H9 (cell line): ENCODE results near the gene AFG1L. TPM values are rescaled to one million over a fixed set of nuclear protein-coding genes. Genes with fewer than 3 reads are reported as not detected.
A peak's percentile ranks its signal among the peaks of the same experiment; 100 is the strongest.

ENCODE experiments used
- DNase-seq: peaks from one replicate; pipeline ENCODE4 v3.0.0-alpha.2; 2017
- H2AFZ ChIP-seq: one replicate; pipeline ENCODE4 v1.6.1; 2013; ENCODE audit warnings: mild to moderate bottlenecking, low read length, control low read depth, moderate library complexity
- H2AK5ac ChIP-seq: 2 replicates; pipeline ENCODE4 v1.6.1; 2013; ENCODE audit warnings: low read length, control low read depth, mixed read lengths; ENCODE audit not compliant: insufficient read length
- H2BK120ac ChIP-seq: one replicate; pipeline ENCODE4 v1.6.1; 2013; ENCODE audit warnings: low read depth, mild to moderate bottlenecking, low read length, control low read depth, inconsistent platforms; ENCODE audit not compliant: poor library complexity, severe bottlenecking
- H2BK12ac ChIP-seq: 2 replicates; pipeline ENCODE4 v1.6.1; 2013; ENCODE audit warnings: low read length, control low read depth, mixed read lengths, low read depth; ENCODE audit not compliant: insufficient read length
- H2BK15ac ChIP-seq: 2 replicates; pipeline ENCODE4 v1.6.1; 2013; ENCODE audit warnings: low read depth, low read length, control low read depth
- H2BK20ac ChIP-seq: one replicate; pipeline ENCODE4 v1.6.1; 2013; ENCODE audit warnings: low read depth, mild to moderate bottlenecking, low read length, control low read depth, inconsistent platforms; ENCODE audit not compliant: poor library complexity, severe bottlenecking
- H2BK5ac ChIP-seq: 2 replicates; pipeline ENCODE4 v1.6.1; 2013; ENCODE audit warnings: low read length, control low read depth, mixed read lengths; ENCODE audit not compliant: insufficient read length
- H3K14ac ChIP-seq: 2 replicates; pipeline ENCODE4 v1.6.1; 2013; ENCODE audit warnings: low read length, control low read depth; ENCODE audit not compliant: insufficient read depth
- H3K18ac ChIP-seq: 2 replicates; pipeline ENCODE4 v1.6.1; 2013; ENCODE audit warnings: low read depth, mild to moderate bottlenecking, mixed read lengths, low read length, control low read depth; ENCODE audit not compliant: insufficient read length
- H3K23ac ChIP-seq: 2 replicates; pipeline ENCODE4 v1.6.1; 2013; ENCODE audit warnings: low read length, control low read depth, mixed read lengths, low read depth; ENCODE audit not compliant: insufficient read length
- H3K23me2 ChIP-seq: 2 replicates; pipeline ENCODE4 v1.6.1; 2013; ENCODE audit warnings: low read depth, mild to moderate bottlenecking, mixed read lengths, low read length, control low read depth; ENCODE audit not compliant: insufficient read length, poor library complexity, severe bottlenecking
- H3K27ac ChIP-seq: 2 replicates; pipeline ENCODE4 v1.5.1; 2013; ENCODE audit warnings: low read length, control low read depth, mixed read lengths, low read depth; ENCODE audit not compliant: insufficient read length
- H3K27me3 ChIP-seq: 2 replicates; pipeline ENCODE4 v1.6.1; 2013; ENCODE audit warnings: low read length, control low read depth, inconsistent platforms; ENCODE audit not compliant: insufficient read depth
- H3K4ac ChIP-seq: 2 replicates; pipeline ENCODE4 v1.6.1; 2013; ENCODE audit warnings: low read depth, mild to moderate bottlenecking, control low read depth, inconsistent platforms, low read length, moderate library complexity
- H3K4me1 ChIP-seq: 2 replicates; pipeline ENCODE4 v1.6.1; 2013; ENCODE audit warnings: low read length, control low read depth, inconsistent platforms; ENCODE audit not compliant: insufficient read depth
- H3K4me2 ChIP-seq: 2 replicates; pipeline ENCODE4 v1.6.1; 2013; ENCODE audit warnings: low read length, control low read depth, mixed read lengths; ENCODE audit not compliant: insufficient read length, insufficient read depth
- H3K56ac ChIP-seq: 2 replicates; pipeline ENCODE4 v1.6.1; 2013; ENCODE audit warnings: low read depth, mild to moderate bottlenecking, mixed read lengths, low read length, control low read depth; ENCODE audit not compliant: insufficient read length
- H3K79me1 ChIP-seq: 2 replicates; pipeline ENCODE4 v1.6.1; 2013; ENCODE audit warnings: low read depth, mild to moderate bottlenecking, moderate library complexity, low read length, control low read depth, inconsistent platforms; ENCODE audit not compliant: insufficient read depth, poor library complexity, severe bottlenecking
- H3K79me2 ChIP-seq: 2 replicates; pipeline ENCODE4 v1.6.1; 2013; ENCODE audit warnings: low read length, control low read depth, inconsistent platforms; ENCODE audit not compliant: insufficient read depth
- H3K9ac ChIP-seq: 2 replicates; pipeline ENCODE4 v1.6.1; 2013; ENCODE audit warnings: low read length, control low read depth, mixed read lengths; ENCODE audit not compliant: insufficient read length; ENCODE audit errors: extremely low read depth
- H3K9me3 ChIP-seq: one replicate; pipeline ENCODE4 v1.6.1; 2013; ENCODE audit warnings: low read depth, low read length, inconsistent platforms; ENCODE audit not compliant: control insufficient read depth
- H3T11ph ChIP-seq: one replicate; pipeline ENCODE4 v1.6.1; 2013; ENCODE audit warnings: mild to moderate bottlenecking, low read length, control low read depth, inconsistent platforms
- H4K20me1 ChIP-seq: one replicate; pipeline ENCODE4 v1.6.1; 2013; ENCODE audit not compliant: control insufficient read depth, insufficient read length, insufficient read depth
- H4K5ac ChIP-seq: 2 replicates; pipeline ENCODE4 v1.6.1; 2013; ENCODE audit warnings: low read depth, mild to moderate bottlenecking, mixed read lengths, low read length, control low read depth; ENCODE audit not compliant: insufficient read length
- H4K8ac ChIP-seq: replicated peaks from 2 replicates; pipeline ENCODE4 v1.6.1; 2013; ENCODE audit warnings: low read length, control low read depth, mixed read lengths, low read depth; ENCODE audit not compliant: insufficient read length
- H4K91ac ChIP-seq: 2 replicates; pipeline ENCODE4 v1.6.1; 2013; ENCODE audit warnings: low read depth, mild to moderate bottlenecking, moderate library complexity, mixed read lengths, low read length, control low read depth; ENCODE audit not compliant: insufficient read length
- H3K27ac Mint-ChIP-seq, 3 experiments: 2 replicates in 2 of 3; 3 replicates in 1 of 3; pipeline ENCODE4 v1.8.0; 2020 to 2021; ENCODE audit warnings: mixed read lengths in 3 of 3, mild to moderate bottlenecking in 1 of 3, moderate library complexity in 1 of 3
- H3K27me3 Mint-ChIP-seq: 2 replicates; pipeline ENCODE4 v1.8.0; 2021; ENCODE audit warnings: low read depth, mild to moderate bottlenecking, moderate library complexity, mixed read lengths
- H3K36me3 Mint-ChIP-seq, 3 experiments: 2 replicates in 2 of 3; 3 replicates in 1 of 3; pipeline ENCODE4 v1.8.0; 2020 to 2021; ENCODE audit warnings: low read depth in 3 of 3, mixed read lengths in 3 of 3; ENCODE audit not compliant: insufficient read depth in 1 of 3
- H3K4me1 Mint-ChIP-seq, 2 experiments: 2 replicates each; pipeline ENCODE4 v1.8.0; 2020; ENCODE audit warnings: mixed read lengths in 2 of 2
- H3K4me3 Mint-ChIP-seq, 2 experiments: 2 replicates in 1 of 2; 3 replicates in 1 of 2; pipeline ENCODE4 v1.8.0; 2020 to 2021; ENCODE audit warnings: mild to moderate bottlenecking in 2 of 2, mixed read lengths in 2 of 2, moderate library complexity in 1 of 2
- H3K9me3 Mint-ChIP-seq, 2 experiments: 2 replicates in 1 of 2; 3 replicates in 1 of 2; pipeline ENCODE4 v1.8.0; 2020; ENCODE audit warnings: mild to moderate bottlenecking in 2 of 2, mixed read lengths in 2 of 2, moderate library complexity in 1 of 2
- WGBS: extraction: QIAGEN DNeasy Blood & Tissue Kit; methylation state at CpG from one replicate; pipeline ENCODE4 v1.1.7; 2013; ENCODE audit warnings: missing lambda C conversion rate, low lambda C conversion rate, mixed read lengths; ENCODE audit not compliant: insufficient read length; ENCODE audit errors: extremely low coverage; 5-methylcytosine and 5-hydroxymethylcytosine counted together
- total RNA-seq: library from RNA; stranded (reverse); gene quantifications from 2 replicates; pipeline ENCODE4 v1.2.1, GENCODE V29; 2021
- TF ChIP-seq, protein P1 (sequence below): fragments of 200-600 bp; sonication (generic); conservative IDR thresholded peaks from 3 replicates; pipeline ENCODE4 v1.8.0; 2021; ENCODE audit warnings: antibody characterized with exemption, mild to moderate bottlenecking

AFG1L gene
- total RNA-seq, 1 experiment from 2014 or later = 4.7 TPM

DNA sequence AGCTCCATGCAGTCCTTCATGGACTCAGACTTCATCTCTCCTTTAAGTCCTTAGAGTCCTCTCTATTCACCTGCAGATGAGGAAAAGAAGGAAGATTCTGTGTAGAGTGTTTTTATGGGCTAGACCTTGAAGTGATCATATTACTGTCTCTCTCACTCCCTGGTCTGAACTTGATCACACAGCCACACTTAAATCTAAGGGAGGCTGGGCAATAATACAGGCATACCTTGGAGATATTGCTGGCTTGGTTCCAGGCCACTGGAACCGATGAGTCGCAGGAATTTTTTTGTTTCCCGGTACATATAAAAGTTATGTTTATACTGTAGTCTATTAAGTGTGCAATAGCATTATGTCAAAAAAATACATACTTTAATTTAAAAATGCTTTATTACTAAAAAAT is 206.7 kb downstream of the AFG1L start:
- Histone ChIP-seq H3T11ph (no peak overlapping the region), H3K18ac (no peak overlapping the region), H2BK120ac (no peak overlapping the region), H3K79me2 (no peaks in the 10 kb centered on the region), H2BK15ac (no peak overlapping the region; the same call in 1 of the 2 replicates), H4K5ac (no peak overlapping the region), H3K4me1 (no peaks in the 10 kb centered on the region), H3K27ac (no peak overlapping the region), H4K8ac (no peak overlapping the region), H3K56ac (no peak overlapping the region), H3K4ac (no peak overlapping the region), H3K79me1 (no peaks in the 10 kb centered on the region), H3K9me3 (no peaks in the 10 kb centered on the region), H3K23me2 (no peaks in the 10 kb centered on the region), H4K91ac (no peak overlapping the region), H3K9ac (no peak overlapping the region), H3K23ac (no peak overlapping the region), H3K14ac (no peak overlapping the region), H3K27me3 (no peaks in the 10 kb centered on the region), H2BK12ac (no peak overlapping the region), H3K4me2 (no peak overlapping the region), H2AFZ (no peak overlapping the region), H2BK5ac (no peak overlapping the region), H4K20me1 (no peaks in the 10 kb centered on the region), H2BK20ac (no peak overlapping the region), H2AK5ac (no peak overlapping the region)
- Mint-ChIP-seq H3K4me1 (peaks cover 4 to 5% of the 10 kb centered on the region in 2 experiments; a peak in 3 of 4 replicates), H3K9me3 (no peaks in the 10 kb centered on the region; a peak in 1 of 5 replicates), H3K4me3 (no peak overlapping the region), H3K36me3 (peaks cover 0 to 5% (median 0%) of the 10 kb centered on the region in 3 experiments; a peak in 1 of 7 replicates), H3K27ac (0 out of 7 replicates have a peak overlapping the region, but pooled peaks of 1 of the 3 experiments have one; percentile 49), H3K27me3 (no peaks in the 10 kb centered on the region; the same call in 1 of the 2 replicates)
- TF ChIP-seq, protein P1, sequence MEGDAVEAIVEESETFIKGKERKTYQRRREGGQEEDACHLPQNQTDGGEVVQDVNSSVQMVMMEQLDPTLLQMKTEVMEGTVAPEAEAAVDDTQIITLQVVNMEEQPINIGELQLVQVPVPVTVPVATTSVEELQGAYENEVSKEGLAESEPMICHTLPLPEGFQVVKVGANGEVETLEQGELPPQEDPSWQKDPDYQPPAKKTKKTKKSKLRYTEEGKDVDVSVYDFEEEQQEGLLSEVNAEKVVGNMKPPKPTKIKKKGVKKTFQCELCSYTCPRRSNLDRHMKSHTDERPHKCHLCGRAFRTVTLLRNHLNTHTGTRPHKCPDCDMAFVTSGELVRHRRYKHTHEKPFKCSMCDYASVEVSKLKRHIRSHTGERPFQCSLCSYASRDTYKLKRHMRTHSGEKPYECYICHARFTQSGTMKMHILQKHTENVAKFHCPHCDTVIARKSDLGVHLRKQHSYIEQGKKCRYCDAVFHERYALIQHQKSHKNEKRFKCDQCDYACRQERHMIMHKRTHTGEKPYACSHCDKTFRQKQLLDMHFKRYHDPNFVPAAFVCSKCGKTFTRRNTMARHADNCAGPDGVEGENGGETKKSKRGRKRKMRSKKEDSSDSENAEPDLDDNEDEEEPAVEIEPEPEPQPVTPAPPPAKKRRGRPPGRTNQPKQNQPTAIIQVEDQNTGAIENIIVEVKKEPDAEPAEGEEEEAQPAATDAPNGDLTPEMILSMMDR = no peak
- no peak for DNase-seq
- WGBS = no CpG with 5 or more reads among the region's 3 CpGs
